K562 (cell line): Measurements from ENCODE around the gene PAQR7. TPM values are rescaled to one million over a fixed set of nuclear protein-coding genes. Genes with fewer than 3 reads are reported as not detected.

Source experiments
- AFF1 ChIP-seq, 2 experiments: fragments of 450-650 bp; IDR thresholded peaks; 2 replicates each; pipeline ENCODE4 v1.6.1; 2018; ENCODE audit warnings: mild to moderate bottlenecking in 2 of 2, low read depth in 1 of 2; ENCODE audit not compliant: partially characterized antibody in 2 of 2
- ARNT ChIP-seq, 2 experiments: fragments of 450-650 bp; IDR thresholded peaks; 2 replicates each; pipeline ENCODE4 v1.6.1; 2016; ENCODE audit warnings: mild to moderate bottlenecking in 1 of 2
- CBFA2T3 ChIP-seq: fragments of 450-650 bp; IDR thresholded peaks from 2 replicates; pipeline ENCODE4 v1.6.1; 2017
- COPS2 ChIP-seq: fragments of 450-650 bp; conservative IDR thresholded peaks from 2 replicates; pipeline ENCODE4 v1.6.1; 2016; ENCODE audit warnings: mild to moderate bottlenecking, moderate library complexity
- DPF2 ChIP-seq: fragments of 450-650 bp; IDR thresholded peaks from 2 replicates; pipeline ENCODE4 v1.6.1; 2016
- FOXA1 ChIP-seq: fragments of 450-650 bp; IDR thresholded peaks from 2 replicates; pipeline ENCODE4 v1.6.1; 2016; ENCODE audit warnings: mild to moderate bottlenecking, borderline replicate concordance
- IFI16 ChIP-seq: fragments of 250-450 bp; sonication (Bioruptor Pico); IDR thresholded peaks from 2 replicates; pipeline ENCODE4 v2.1.2; 2022; ENCODE audit warnings: mild to moderate bottlenecking, inconsistent platforms
- PHF20 ChIP-seq: fragments of 450-650 bp; IDR thresholded peaks from 2 replicates; pipeline ENCODE4 v1.6.1; 2018; ENCODE audit not compliant: partially characterized antibody
- PKNOX1 ChIP-seq: fragments of 450-650 bp; IDR thresholded peaks from 2 replicates; pipeline ENCODE4 v1.6.1; 2016
- SMAD3 ChIP-seq: fragments of 450-650 bp; formaldehyde crosslinking; conservative IDR thresholded peaks from 2 replicates; pipeline ENCODE4 v1.4.0; 2020; ENCODE audit warnings: mild to moderate bottlenecking
- STAT6 ChIP-seq: sonication (generic); formaldehyde crosslinking; IDR thresholded peaks from 2 replicates; pipeline ENCODE4 v1.8.1; 2023; ENCODE audit warnings: mild to moderate bottlenecking, missing genetic modification reagents
- TEAD1 ChIP-seq, 2 experiments: fragments of 450-650 bp in 1 of 2; sonication (generic) in 1 of 2; formaldehyde crosslinking; IDR thresholded peaks; 2 replicates each; pipeline versions ENCODE4 v1.4.0 to v1.8.0; 2020 to 2022; ENCODE audit warnings: mild to moderate bottlenecking in 2 of 2, missing genetic modification reagents in 1 of 2
- TGIF2 ChIP-seq: sonication (generic); formaldehyde crosslinking; IDR thresholded peaks from 2 replicates; pipeline ENCODE4 v1.8.1; 2022; ENCODE audit warnings: mild to moderate bottlenecking, missing genetic modification reagents, moderate library complexity
- XRCC3 ChIP-seq: fragments of 450-650 bp; IDR thresholded peaks from 2 replicates; pipeline ENCODE4 v1.6.1; 2017; ENCODE audit warnings: mild to moderate bottlenecking, moderate library complexity
- ZNF124 ChIP-seq: sonication (generic); formaldehyde crosslinking; IDR thresholded peaks from 2 replicates; pipeline ENCODE4 v1.8.1; 2022; ENCODE audit warnings: missing genetic modification reagents
- ZNF175 ChIP-seq: fragments of 200-800 bp; sonication (Bioruptor generic); IDR thresholded peaks from 2 replicates; pipeline ENCODE4 v1.6.1; 2016; ENCODE audit warnings: low read depth, mild to moderate bottlenecking, missing genetic modification characterization, missing compliant biosample characterization
- ZNF551 ChIP-seq: fragments of 250-450 bp; sonication (Bioruptor Pico); IDR thresholded peaks from 2 replicates; pipeline ENCODE4 v1.5.0; 2021; ENCODE audit warnings: mild to moderate bottlenecking, moderate library complexity
- ZNF57 ChIP-seq: fragments of 450-650 bp; formaldehyde crosslinking; IDR thresholded peaks from 2 replicates; pipeline ENCODE4 v1.4.0; 2020; ENCODE audit warnings: mild to moderate bottlenecking, moderate library complexity
- ZNF699 ChIP-seq: fragments of 250-450 bp; sonication (Bioruptor Pico); IDR thresholded peaks from 2 replicates; pipeline ENCODE4 v1.8.0; 2021; ENCODE audit warnings: mild to moderate bottlenecking, moderate library complexity; ENCODE audit not compliant: insufficient replicate concordance
- ZNF778 ChIP-seq: fragments of 450-650 bp; formaldehyde crosslinking; IDR thresholded peaks from 2 replicates; pipeline ENCODE4 v1.4.0; 2020; ENCODE audit warnings: mild to moderate bottlenecking, moderate library complexity
- ZNF785 ChIP-seq: fragments of 250-450 bp; sonication (Bioruptor Pico); IDR thresholded peaks from 2 replicates; pipeline ENCODE4 v1.4.0; 2020; ENCODE audit warnings: mild to moderate bottlenecking
- ZZZ3 ChIP-seq: fragments of 450-650 bp; IDR thresholded peaks from 2 replicates; pipeline ENCODE4 v1.6.1; 2016; ENCODE audit warnings: antibody characterized with exemption, mild to moderate bottlenecking, moderate library complexity
- polyA plus RNA-seq, 8 experiments: library from polyadenylated mRNA; depleted of rRNA in 4 of 8; stranded (reverse) in 5 of 8; unstranded in 3 of 8; fragments of >200 nt; fragmentation: Nextera tagmentation in 2 of 8; fragmentation: Illumina TruSeq in 1 of 8; extraction: Ambion mirVana in 2 of 8; extraction: Trizol in 1 of 8; gene quantifications; 2 replicates each; pipeline versions ENCODE4 v1.2.1 to v1.2.3, GENCODE V29; 2011 to 2014; ENCODE audit warnings: inconsistent platforms in 1 of 8, missing spikeins in 1 of 8
- total RNA-seq, 7 experiments: library from RNA; depleted of rRNA in 6 of 7; stranded (reverse); fragments of >200 nt in 6 of 7; fragmentation: Illumina TruSeq in 2 of 7; extraction: Trizol in 2 of 7; gene quantifications; 2 replicates each; pipeline versions ENCODE4 v1.2.1 to v1.2.3, GENCODE V29; 2011 to 2021; ENCODE audit warnings: low replicate concordance in 1 of 7

PAQR7 gene
- total and polyA plus RNA-seq, 9 of the 15 experiments (the other 6 are each of a cell fraction or from before 2014, with no cell fraction given): 1.1 to 5.2 (median 2.6) TPM

GRCh38 chr1:25858906-25859789 lies 16.4 kb downstream of the PAQR7 start, which contains the start of gene AUNIP (continued):
- no peak for TF ChIP-seq STAT6
- TF ChIP-seq ZNF778: no peak
- no peak for TF ChIP-seq ZNF175 (CRISPR knock-in tag)
- TF ChIP-seq TEAD1 (CRISPR knock-in tag; IDR thresholded peaks at IDR 0.05): no peak
- TF ChIP-seq ZNF699 (CRISPR knock-in tag): no peak
- peak; percentile 63 to 79 for TF ChIP-seq AFF1 (IDR thresholded peaks at IDR 0.05; ENCODE audit: low read depth in 1 of 2, partially characterized antibody in 2 of 2)
- no peak for TF ChIP-seq ZNF124 (CRISPR knock-in tag)
- TF ChIP-seq PHF20: peak; percentile 88
- no peak; the same call in none of the 2 replicates for TF ChIP-seq DPF2
- TF ChIP-seq CBFA2T3: no peak
- TF ChIP-seq XRCC3: no peak
- no peak for TF ChIP-seq ZNF551 (CRISPR knock-in tag)
- 0 out of 2 replicates have a peak, but pooled peaks have one; percentile 46 for TF ChIP-seq ZZZ3
- no peak for TF ChIP-seq ZNF57 (CRISPR knock-in tag)
- TF ChIP-seq ARNT (IDR thresholded peaks at IDR 0.05): peak; percentile 53 to 59; a peak in 2 of 4 replicates
- TF ChIP-seq PKNOX1: peak; percentile 45; the same call in 1 of the 2 replicates
- TF ChIP-seq ZNF785 (CRISPR knock-in tag): no peak
- TF ChIP-seq TGIF2: peak; percentile 26; the same call in 1 of the 2 replicates
- peak; percentile 29; the same call in 1 of the 2 replicates for TF ChIP-seq SMAD3
- TF ChIP-seq FOXA1: no peak
- TF ChIP-seq COPS2: no peak
- TF ChIP-seq IFI16 (CRISPR knock-in tag): no peak
